ENCODE measurements around the gene CDK18. TPM values are rescaled to one million over a fixed set of nuclear protein-coding genes. Genes with fewer than 3 reads are reported as not detected.

The CDK18 gene
- total RNA-seq, 1 donor from 2014 or later = 23.9 TPM

GRCh38 chr1:205510951-205511330 lies 6.5 kb downstream of the CDK18 start:
- H3K27ac Mint-ChIP-seq = no peak overlapping the region
- peaks cover 3% of the 10 kb centered on the region for H3K27me3 Mint-ChIP-seq
- peaks cover 5% of the 10 kb centered on the region for H3K4me1 Mint-ChIP-seq (ENCODE audit: low read depth)
- H3K36me3 Mint-ChIP-seq (ENCODE audit: insufficient read depth) = no peaks in the 10 kb centered on the region
- no peaks in the 10 kb centered on the region for H3K9me3 Mint-ChIP-seq (ENCODE audit: low read depth)
- TF ChIP-seq, protein P1, sequence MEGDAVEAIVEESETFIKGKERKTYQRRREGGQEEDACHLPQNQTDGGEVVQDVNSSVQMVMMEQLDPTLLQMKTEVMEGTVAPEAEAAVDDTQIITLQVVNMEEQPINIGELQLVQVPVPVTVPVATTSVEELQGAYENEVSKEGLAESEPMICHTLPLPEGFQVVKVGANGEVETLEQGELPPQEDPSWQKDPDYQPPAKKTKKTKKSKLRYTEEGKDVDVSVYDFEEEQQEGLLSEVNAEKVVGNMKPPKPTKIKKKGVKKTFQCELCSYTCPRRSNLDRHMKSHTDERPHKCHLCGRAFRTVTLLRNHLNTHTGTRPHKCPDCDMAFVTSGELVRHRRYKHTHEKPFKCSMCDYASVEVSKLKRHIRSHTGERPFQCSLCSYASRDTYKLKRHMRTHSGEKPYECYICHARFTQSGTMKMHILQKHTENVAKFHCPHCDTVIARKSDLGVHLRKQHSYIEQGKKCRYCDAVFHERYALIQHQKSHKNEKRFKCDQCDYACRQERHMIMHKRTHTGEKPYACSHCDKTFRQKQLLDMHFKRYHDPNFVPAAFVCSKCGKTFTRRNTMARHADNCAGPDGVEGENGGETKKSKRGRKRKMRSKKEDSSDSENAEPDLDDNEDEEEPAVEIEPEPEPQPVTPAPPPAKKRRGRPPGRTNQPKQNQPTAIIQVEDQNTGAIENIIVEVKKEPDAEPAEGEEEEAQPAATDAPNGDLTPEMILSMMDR (IDR thresholded peaks at IDR 0.05; ENCODE audit: unreplicated experiment) = no peak
- H3K4me3 Mint-ChIP-seq (ENCODE audit: low read depth) = no peak overlapping the region
- DNase-seq (ENCODE audit: low spot score, unreplicated experiment) = no peak

DNA sequence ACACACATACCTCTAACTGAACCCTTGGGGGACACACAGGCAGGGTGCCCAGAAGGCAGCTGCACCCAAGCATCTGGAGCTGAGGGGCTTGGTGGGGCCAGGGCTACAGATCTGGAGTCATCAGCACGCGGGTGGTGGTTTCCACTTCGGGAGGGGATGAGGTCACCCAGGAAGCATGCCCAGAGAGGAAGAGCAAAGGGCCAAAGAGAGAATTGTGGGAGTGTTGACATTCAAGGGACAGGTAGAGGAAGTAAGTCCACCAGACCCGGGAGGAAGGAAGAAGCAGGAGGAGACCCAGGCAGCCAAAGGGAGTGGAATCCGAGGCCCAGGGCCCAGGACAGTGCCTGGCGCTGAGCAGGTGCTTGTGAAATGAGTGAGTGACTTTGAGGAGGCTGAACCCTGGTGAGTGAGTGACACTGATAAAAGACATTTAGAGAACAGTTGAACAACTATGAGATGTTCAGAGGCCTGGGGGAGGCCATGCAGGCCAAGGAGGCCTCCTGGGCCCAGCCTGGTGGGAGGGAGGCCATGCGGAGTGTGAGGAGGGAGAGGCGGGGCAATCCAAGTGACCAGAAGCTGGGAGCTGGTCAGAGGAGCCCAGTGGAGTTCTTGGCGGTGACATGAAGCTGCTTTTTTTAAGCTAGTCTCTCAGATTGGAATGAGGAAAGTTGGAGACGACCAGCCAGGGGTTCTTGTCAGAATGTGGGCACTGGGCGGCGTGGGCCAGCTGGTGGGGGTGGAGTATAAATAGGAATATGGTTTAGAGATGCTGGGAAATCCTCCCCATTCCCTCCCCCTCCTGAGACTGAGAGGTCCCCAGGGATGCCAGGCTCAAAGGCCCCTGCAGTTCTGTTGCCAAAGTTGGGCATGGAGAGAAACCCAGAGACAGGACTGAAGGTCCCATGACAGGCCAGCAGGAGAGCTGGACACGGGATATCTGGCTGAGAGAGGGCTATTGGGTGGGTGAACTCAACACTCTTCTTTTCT lies 7.9 kb downstream of the CDK18 start:
- no peak overlapping the region for H3K4me3 Mint-ChIP-seq (ENCODE audit: low read depth)
- H3K9me3 Mint-ChIP-seq (ENCODE audit: low read depth) = no peaks in the 10 kb centered on the region

DNA sequence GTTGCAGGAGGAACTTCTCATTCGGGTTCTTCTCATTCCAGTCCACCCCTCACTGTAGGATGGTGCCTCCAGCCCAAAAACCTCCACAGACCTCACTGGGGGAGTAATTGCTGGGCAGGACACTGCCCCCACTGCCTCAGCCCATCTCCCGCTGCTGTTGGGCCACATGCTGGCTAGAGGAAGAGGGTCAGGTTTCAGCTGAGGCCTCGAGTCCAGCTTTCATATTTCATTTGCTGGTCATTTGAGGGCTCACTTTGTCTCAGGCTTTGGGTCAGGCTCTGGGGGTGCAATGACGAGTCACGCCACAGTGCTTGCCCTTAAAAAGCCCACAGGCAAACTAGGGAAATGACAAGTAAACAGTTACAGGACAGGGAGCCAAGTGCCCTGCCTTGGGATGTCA lies 9.3 kb downstream of the CDK18 start:
- H3K27me3 Mint-ChIP-seq = no peaks in the 10 kb centered on the region
- no peak overlapping the region for H3K4me3 Mint-ChIP-seq (ENCODE audit: low read depth)
- no peaks in the 10 kb centered on the region for H3K4me1 Mint-ChIP-seq (ENCODE audit: low read depth)
- H3K27ac Mint-ChIP-seq = no peak overlapping the region
- H3K9me3 Mint-ChIP-seq (ENCODE audit: low read depth) = no peaks in the 10 kb centered on the region
- DNase-seq (ENCODE audit: low spot score, unreplicated experiment) = no peak
- no peaks in the 10 kb centered on the region for H3K36me3 Mint-ChIP-seq (ENCODE audit: insufficient read depth)
- TF ChIP-seq, protein P1 (IDR thresholded peaks at IDR 0.05; ENCODE audit: unreplicated experiment) = no peak

More for the DNA sequence above, 7.9 kb downstream of the CDK18 start:
- TF ChIP-seq, protein P1 (IDR thresholded peaks at IDR 0.05; ENCODE audit: unreplicated experiment) = no peak
- no peaks in the 10 kb centered on the region for H3K27me3 Mint-ChIP-seq
- DNase-seq (ENCODE audit: low spot score, unreplicated experiment) = no peak
- H3K27ac Mint-ChIP-seq = no peak overlapping the region
- no peaks in the 10 kb centered on the region for H3K36me3 Mint-ChIP-seq (ENCODE audit: insufficient read depth)
- H3K4me1 Mint-ChIP-seq (ENCODE audit: low read depth) = peaks cover 3% of the 10 kb centered on the region

GRCh38 chr1:205514211-205515142 lies 10.0 kb downstream of the CDK18 start:
- H3K9me3 Mint-ChIP-seq (ENCODE audit: low read depth) = no peaks in the 10 kb centered on the region
- no peak overlapping the region for H3K27ac Mint-ChIP-seq
- no peaks in the 10 kb centered on the region for H3K36me3 Mint-ChIP-seq (ENCODE audit: insufficient read depth)
- H3K27me3 Mint-ChIP-seq = no peaks in the 10 kb centered on the region
- TF ChIP-seq, protein P1 (IDR thresholded peaks at IDR 0.05; ENCODE audit: unreplicated experiment) = no peak
- no peak overlapping the region for H3K4me3 Mint-ChIP-seq (ENCODE audit: low read depth)
- no peaks in the 10 kb centered on the region for H3K4me1 Mint-ChIP-seq (ENCODE audit: low read depth)
- no peak for DNase-seq (ENCODE audit: low spot score, unreplicated experiment)

- H3K36me3 Mint-ChIP-seq (ENCODE audit: insufficient read depth) = no peaks in the 10 kb centered on the region
- TF ChIP-seq, protein P1 (IDR thresholded peaks at IDR 0.05; ENCODE audit: unreplicated experiment) = no peak
- no peak for DNase-seq (ENCODE audit: low spot score, unreplicated experiment)
- H3K4me3 Mint-ChIP-seq (ENCODE audit: low read depth) = no peak overlapping the region
- no peaks in the 10 kb centered on the region for H3K9me3 Mint-ChIP-seq (ENCODE audit: low read depth)
- no peaks in the 10 kb centered on the region for H3K27me3 Mint-ChIP-seq
- H3K27ac Mint-ChIP-seq = no peak overlapping the region
- no peaks in the 10 kb centered on the region for H3K4me1 Mint-ChIP-seq (ENCODE audit: low read depth)
These were observed 11.3 kb downstream of the CDK18 start for GRCh38 chr1:205515781-205516253.

Measured in progenitor cell of endocrine pancreas (in vitro differentiated cells).